Hypothalamus (tissue), 51 donors: ENCODE data around the gene ZEB2.

ENCODE experiments used
- DNase-seq, 51 donors: peaks; one replicate each; lab custom pipeline; 2025; lab: John Stamatoyannopoulos, UW

The ZEB2 gene

DNA sequence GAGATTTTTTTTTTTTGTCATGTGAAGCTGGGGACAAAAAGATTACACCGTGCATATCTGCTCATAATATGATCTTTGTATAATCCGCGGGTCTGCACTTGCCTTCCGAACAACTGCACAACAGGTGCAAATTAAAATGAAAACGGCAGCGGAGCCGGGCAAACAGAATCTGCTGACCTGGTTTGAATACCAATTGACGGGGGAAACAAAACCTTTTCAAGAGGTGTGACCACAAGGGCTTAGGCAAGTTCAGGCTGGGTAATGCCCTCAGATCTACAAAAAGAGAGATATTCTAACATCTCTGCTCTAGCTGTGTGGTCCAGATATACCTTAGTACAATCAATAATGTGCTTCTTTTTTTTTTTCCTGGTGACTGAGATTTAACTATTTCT, 88.5 kb downstream of the ZEB2 start:
- peak in 2 of 51 donors; percentile 10 to 22 for DNase-seq

DNA sequence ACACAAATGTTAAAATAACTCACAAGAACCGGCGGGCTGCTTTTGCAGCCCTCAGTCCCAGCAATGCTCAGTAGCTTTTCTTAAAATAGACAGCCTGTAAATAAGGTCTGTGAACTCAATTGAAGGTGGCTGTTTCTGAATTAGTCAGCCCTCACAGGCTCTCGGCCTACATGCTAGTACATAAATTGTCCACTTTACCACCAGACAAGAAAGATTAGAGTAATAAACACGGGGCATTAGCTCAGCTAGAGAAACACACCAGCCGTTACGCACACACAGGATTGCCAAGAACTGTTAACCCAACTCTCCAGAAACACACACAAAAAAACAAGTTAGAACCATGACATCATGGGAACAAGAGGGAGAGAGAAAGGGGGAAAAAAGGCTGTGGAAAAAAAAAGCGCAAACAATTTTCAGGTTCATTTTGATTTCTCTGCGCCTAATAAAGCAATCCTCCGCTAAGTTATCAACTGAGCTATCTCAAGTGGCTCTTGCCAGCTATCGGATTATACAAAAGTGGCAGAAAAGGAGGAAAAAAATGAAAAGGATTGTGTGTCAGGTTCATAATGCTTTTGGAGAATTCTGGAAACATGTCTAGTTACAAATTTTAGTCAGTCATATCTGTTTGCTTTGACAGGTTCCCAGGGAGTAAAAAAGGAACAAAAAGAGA, 89.1 kb downstream of the ZEB2 start:
- DNase-seq = peak in 3 of 51 donors; percentile 16 to 31 (median 27)

DNA sequence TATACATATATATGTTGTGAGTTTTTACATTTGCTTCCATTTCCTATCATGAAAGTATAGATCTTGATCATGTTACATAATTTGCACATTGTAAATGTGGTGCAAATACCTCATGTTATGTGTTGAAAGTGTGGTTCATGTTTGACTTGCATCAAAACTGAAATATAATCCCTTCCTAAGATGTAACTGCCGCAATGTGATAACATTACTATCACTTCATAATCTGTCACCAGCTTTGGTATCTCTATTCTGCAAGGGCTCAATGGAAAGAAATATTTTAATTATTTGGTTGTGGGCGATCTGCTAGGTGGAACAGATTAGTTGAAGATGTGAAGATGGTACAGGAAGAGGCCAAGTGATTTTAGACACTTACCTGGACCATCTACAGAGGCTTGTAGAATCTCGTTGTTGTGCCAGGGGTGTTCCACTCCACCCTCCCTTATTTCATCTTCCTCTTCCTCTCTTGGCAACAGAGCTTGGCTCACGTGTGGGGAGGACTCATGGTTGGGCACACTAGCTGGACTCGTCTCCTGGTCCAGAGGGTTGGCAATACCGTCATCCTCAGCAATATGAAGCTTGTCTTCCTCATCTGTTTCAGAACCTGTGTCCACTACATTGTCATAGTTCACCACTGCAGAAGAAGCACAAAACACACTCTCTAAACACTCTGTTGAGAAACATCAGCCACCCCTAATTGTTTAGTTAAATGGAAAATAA, 90.4 kb downstream of the ZEB2 start:
- DNase-seq = peak in 2 of 51 donors; percentile 18 to 23

DNA sequence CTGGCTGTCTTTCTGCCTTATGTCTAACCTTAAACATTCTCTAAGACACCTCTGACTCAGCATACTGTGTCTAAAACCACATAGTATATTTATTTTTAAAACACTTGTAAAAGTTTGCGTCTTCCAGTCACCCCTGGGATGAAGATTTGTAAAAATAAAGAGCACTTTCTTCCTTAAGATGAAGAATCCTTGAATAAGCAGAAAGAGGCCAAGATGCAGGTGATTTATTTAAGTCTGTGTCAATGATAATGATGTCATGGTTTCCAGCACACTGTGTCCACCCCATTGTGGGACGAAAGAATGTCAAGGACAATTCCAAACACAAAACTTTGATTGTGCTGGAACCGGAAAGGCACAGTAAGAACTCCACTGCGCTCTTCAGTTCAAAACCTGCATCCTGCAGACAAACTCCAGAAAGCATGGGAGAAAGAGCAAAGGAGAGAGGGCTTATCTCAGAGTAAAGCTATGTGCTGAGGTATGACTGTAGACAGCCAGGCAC, 92.9 kb downstream of the ZEB2 start:
- DNase-seq = no peak

DNA sequence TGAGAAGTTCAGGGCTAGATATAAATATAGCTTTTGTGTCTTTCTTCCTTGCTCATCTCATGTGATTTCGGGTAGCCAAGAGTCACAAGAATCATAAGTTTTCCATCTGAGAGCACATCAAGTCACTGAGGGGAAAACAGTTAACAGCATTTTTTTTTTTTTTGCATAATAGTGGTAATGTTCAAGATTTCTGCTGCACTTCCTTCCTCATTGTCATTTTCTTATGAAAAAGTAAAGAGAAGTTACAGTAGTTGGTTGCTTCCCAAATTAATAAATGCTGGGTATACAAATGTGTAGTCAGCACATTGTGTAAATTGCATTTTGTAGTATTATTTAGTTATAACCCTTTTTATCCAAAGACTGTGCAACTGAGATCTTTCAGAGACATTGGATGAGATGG, 93.6 kb downstream of the ZEB2 start:
- no peak for DNase-seq

DNA sequence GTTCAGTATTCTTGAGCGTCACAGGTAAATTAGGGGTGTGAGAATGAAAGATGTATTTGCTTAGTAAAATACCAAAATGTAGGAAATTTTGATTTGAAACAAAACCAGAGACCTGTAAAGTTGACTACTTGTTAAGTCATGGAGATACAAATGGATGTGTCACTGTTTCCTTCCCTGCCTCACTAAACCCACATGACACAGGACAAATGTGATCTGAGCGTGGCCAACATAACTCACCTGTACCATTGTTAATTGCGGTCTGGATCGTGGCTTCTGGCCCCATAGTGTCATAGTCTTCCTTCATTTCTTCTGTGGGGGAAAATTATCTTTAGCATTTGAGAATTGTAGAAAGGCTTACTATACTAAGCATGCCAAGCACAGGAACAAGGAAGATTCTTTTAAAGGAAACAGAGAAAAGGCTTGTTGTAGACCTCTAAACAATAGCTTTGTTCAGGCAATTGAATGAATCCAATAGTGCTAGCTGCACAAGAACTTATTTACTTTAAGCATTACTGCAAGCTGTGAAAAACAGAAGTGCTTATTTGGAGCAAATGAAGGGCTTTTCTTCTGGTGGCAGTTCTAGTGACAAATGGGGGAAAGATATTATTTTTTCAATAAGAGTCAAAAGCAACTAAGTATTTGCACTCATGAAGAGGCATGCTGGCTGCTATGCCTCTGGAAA, 95.2 kb downstream of the ZEB2 start:
- DNase-seq = peak in 3 of 51 donors; percentile 25 to 78 (median 50)

DNA sequence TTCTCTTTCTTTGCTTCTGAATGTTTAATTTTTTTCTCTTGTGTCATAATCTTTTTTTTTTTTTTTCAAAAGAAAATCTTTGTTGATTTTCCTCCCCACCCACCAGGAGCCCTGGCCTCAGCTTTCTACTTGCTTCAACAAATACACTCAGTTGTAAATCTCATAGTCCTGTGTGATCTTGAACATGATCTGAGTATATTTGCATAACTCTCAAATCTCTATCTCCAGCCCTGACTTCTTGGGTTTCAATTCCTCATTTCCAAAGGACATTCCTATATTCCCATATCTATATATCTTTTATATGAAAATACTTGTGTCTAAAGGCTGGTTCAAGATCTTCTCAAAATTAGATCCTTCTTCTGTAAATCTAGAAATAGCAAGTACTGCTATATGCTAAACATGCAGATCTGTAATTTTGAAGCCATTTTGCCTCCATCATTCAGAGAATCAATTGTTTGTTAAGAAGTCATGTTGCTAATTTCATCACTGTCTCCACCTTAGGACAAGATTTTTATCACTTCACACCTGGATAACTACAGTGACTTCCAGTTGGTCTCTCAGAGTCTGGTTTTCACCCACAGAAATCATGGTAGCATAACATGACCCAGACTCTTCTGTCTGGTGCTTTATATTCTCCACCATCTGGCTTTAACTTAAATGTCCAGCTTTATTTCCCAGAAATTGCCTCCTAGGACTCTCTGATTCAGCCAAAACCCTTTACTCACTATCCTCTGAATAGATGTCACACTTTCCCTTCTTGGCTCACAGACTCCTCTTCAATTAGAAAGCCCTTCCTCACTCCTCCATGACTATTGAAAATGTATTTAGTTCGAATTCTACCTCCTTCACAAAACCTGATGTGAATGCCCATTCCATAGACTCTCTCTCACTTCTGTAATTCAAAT, 98.1 kb downstream of the ZEB2 start:
- no peak for DNase-seq

DNA sequence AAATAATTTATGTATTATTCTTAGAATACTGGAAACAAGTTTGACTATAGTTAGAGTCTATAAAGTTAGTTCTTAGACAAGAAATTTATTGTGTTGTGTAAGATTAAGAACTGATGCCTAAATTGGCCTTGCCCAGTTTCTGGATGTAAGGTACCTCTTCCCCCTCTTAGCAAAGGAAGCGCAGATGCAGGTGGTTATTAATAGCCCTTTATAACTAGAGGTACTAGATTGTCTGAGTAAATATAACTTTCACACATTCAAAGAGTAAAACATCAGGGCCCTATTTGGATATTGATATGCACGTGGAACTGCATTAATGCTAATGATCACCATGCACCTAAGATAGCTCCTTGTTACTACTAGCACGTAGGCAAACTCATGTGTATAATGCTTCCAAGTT, 100.7 kb downstream of the ZEB2 start:
- no peak for DNase-seq

DNA sequence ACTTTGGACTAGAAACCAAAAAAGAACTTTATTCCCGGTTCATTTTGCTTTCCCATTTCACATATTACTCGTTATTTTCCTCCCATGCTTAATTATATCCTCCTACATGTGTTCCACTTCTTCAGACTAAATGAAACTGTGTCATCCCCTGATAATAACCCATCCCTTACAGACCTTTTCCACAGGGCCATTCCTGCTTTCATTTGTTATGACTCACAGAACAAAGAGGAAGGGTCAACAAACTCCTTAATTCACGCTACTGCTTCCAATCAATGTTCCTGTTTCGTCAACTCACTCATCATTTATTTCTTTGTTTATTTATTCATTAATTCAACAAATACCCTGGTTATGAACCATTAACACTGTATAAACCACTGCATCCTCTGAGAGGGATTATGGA, 104.5 kb downstream of the ZEB2 start:
- DNase-seq = no peak

DNA sequence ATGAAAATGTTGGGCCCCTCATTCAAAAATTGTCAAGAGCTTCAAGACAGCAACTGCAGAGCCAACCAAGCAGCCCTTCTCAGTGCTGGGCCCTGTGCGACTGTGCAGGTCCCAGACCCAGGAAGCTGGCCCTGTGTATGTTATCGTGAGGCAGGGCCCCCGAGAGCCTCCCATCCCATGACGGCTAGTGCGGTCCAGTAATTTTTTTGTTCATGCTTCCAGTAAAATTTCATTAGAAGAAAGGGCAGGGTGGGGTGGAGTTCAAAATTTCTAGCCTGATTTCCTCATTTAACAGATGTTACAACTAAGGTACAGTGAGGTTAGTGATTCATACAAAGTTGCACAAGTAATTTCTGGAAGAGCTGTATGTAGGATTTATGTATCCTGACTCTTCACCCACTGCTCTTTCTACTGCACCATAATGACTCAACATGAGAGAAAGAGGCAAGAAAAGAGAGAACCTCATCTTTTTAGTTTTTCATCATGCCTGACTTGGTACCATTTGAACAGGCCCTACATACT, 105.5 kb downstream of the ZEB2 start:
- DNase-seq = no peak

DNA sequence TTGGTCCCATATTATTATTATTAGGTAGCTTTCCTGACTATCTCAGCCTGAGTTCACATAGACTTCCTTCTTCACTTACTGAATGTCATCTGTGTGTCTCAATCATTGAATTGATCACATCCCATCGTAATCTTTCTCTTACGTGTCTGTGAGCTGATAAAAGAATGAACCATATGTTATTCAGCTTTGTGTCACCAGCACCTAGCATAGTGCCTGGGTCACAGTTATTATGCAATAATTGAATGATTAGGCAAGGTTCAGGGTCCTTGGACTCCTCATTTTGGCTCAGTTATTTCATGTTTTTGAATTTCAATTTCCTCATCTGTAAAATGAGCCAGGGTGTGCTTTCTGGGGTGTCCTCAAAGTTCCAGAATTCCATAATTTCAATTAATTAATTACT, 107.2 kb downstream of the ZEB2 start:
- DNase-seq = no peak

DNA sequence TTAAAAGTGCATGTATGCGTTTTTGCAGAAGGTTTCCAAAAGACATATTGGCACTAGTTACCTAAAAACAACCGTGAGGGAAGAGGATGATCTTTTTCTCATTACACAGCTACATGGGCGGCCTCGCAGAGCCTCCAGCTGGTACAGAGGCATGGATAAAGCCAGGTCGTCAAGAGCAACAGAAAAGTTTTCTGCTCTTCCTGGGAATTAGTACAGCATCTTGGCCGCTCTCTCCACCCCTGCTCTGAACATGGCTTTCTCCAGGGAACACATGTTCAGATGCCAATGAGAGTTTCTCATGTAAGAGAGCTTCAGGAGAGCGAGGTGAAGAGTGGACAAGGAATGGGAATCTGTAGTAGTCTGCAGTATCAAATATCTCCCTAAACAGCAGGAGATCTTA, 108.4 kb downstream of the ZEB2 start:
- peak in 1 of 51 donors; percentile 20 for DNase-seq

DNA sequence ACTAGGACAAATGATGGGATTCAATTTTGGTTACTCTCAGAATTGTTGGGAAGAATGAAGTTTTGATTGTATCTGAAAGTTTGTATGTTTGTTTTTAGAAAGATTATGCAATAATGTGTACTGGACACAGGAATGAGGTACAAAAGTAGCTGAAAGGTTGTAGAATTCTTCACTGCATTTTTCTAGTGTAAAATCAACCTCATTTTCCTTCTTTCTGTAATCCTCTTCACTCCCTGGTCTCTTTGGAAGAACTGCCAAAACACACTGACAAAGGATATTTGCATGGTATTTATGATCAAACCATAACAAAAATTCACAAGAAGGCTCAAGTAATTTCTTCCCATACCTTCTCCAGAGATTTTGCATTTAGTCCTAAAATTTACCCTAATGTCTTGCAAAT, 110.7 kb downstream of the ZEB2 start:
- DNase-seq = no peak

DNA sequence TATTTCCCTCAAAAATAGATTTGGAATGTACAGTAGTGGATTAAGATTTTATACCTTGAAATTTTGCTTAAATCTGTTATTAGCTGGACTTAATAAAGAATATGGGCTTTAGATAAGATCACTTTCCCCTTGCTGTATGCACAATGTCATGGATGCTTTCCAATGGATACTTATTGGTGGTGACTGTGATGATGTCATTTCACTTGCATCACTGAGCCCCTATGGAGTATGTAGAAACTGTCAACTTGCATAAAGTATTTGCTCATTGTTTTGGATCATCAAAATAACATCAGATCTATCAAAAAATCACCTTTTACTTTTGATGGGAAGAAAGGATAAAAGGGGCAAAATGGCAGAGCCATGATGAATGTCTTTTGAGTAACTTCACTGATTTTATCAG, 112.7 kb downstream of the ZEB2 start:
- no peak for DNase-seq

DNA sequence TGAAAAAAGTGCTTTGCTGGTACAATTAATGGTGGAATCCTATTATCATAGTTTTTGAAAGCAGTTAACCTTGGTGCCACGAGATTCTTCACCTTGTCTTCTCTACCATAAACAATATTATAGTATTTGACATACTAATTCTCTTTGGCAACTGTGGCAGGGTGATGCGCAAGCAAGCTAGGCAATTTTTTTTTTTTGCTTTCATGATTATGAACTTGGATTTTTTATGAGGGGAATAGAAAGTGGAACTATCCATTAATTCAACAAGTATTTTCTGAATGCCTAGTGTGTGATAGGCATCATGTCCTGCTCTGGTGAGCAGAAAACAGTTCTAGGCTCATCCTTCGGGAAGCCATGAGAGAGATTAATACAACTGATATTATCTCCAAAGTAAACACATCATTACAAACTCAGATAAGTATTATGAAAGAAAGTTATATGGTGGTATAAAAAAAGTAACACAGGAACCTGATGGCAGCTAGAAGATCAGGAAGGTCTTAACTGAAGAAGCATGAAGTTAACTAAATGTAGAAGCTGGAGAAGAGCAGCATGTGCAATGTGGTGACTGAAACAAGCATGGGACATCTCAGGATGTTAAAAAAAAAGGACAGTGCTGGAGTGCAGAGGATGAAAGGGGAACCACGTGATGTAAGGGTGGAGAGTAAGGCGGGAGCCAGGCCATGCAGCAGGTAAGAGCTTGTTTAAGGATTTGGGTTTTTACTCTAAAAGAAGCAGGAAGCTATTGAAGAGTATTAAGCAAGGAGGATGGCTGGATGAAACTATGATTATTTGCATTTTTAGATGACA, 113.7 kb downstream of the ZEB2 start:
- no peak for DNase-seq

DNA sequence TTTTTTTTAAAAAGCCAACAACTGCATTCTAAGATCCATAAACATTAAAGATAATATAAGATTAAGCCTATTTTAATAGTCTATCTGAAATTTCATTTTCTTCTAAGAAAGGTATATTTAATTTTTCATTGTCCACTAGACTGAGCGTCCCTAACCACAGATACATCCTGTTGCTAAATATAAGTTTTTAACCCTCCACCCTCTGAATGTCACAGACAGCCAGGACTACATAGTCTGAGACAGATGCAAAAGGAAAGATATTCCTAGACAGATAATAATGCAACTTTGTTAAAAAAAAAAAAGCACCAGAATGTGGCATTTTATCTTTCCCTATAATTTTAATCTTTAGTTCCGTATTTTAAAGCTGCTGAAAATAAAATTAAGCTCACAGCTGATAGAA, 114.6 kb downstream of the ZEB2 start:
- no peak for DNase-seq

DNA sequence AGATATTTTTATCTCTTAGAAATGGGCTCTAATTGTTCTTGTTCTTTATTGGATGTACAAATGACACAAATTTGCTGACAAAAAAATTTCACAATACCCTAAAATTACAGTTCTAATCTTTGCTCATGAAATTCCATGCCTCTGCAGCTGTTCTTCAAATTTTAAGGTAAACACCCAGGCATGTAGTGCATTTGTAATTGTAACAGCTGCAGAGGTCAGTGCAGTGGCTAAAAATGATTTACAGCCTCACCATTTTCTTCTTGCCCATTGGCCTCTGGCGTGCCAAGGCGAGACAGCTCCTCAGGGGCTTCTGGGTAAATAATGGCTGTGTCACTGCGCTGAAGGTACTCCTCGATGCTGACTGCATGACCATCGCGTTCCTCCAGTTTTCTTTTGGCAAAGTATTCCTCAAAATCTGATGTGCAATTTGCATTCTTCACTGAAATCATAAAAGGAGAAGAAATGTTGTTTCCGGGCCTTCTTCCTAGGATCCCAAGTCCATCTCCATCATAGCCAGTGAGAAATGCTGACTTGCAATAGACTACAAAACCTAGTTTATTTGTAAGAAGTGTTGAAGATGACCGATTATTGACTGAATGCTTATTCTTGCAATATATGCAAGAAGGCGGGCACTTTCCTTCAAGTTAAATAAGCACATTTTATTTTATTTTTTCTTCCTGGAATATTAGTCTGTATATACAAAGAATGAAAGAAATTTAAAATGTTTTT, 115.2 kb downstream of the ZEB2 start:
- no peak for DNase-seq

DNA sequence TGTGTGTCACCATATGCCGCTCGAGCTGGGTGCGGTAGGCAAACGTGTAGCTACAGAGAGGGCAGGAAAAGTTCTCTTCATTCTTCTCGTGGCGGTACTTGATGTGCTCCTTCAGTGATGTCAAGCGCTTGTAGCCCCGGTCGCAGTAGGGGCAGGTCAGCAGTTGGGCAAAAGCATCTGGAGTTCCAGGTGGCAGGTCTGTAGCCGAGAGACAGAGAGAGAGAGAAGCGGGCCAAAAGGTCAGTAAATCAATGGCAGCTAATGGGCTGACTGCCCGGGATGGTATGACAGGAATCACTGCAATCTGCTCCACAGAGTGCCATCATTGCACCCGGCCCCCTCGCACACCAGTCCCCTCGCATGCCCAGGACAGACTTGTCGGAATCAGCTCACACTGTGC, 116.0 kb downstream of the ZEB2 start:
- DNase-seq = peak in 1 of 51 donors; percentile 4

DNA sequence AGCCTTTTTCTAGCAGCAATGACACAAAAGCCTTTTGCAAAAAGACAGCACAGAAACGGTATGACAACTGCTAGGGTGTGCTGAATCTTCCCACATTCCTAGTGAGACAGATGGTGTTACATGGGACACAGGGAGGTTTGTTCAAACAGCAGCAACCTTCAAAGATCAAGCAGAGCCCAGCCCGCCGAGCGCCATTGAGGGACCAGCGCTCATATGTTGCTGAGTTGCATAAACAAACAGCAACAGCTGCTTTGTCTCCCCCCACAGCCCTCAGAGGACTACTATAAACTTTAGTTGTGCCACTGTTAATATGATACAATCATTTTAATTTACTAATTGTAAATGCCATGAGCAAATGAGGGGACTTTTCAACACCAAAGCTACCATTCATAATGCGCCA, 117.7 kb downstream of the ZEB2 start:
- DNase-seq = peak in 9 of 51 donors; percentile 10 to 54 (median 25)
